ENCODE measurements around the gene CCDC188. TPM values are rescaled to one million over a fixed set of nuclear protein-coding genes. Genes with fewer than 3 reads are reported as not detected.

Gene CCDC188
- total and polyA plus RNA-seq, 2 of the 4 experiments (the other 2 are of a cell fraction), result 0.10 TPM; not detected in 1

DNA sequence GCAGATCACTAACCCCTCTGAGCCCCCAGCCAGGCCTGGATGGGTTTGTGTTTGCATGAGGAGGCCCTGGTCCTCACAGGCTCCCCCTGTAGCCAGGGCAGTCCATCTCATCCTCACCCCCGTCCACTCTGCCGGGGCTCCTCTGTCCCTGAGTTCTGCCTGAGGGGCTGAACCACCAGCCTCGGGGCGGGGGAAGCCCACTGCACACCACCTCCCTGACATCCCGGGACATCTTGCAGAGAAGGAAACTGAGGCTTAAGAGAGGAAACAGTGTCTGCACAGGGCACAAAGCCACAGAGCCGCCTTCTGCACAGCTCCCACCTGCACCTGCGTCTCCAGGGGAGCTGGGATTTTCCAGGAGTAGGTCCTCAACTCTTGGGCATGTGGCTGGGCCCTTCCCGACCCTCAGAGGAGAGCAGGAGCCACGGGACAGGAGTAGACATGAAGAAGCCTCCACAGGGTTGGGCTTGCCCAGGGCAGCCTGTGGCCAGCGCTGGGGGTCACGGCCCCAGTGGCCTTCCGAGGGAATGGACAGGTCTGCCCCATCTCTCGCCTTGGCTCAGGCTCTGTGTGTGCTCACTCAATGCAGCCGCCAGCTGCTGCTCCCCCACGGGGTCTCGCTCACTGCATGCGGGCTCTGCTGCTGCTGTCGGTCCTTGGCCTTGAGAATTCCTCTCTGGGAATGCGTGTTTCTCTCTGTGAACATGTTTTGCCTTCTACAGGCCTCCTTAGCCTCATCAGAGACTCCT is 45.4 kb upstream of the CCDC188 start:
- Histone ChIP-seq H3K4ac (ENCODE audit: low read depth, low read length) (no peak overlapping the region), H4K20me1 (ENCODE audit: insufficient read depth, low read length) (no peaks in the 10 kb centered on the region), H2AK9ac (replicated peaks; ENCODE audit: low read depth, low read length, poor library complexity) (no peak overlapping the region), H2AK5ac (ENCODE audit: low read depth, low read length) (no peak overlapping the region), H3K4me2 (ENCODE audit: low read depth, low read length) (no peak overlapping the region), H2BK15ac (ENCODE audit: low read depth, low read length) (no peak overlapping the region), H2AFZ (replicated peaks; ENCODE audit: low read length, poor library complexity) (no peak overlapping the region), H3K9me3 (ENCODE audit: control insufficient read depth, insufficient read depth, low read length) (no peaks in the 10 kb centered on the region), H4K5ac (ENCODE audit: low read depth, low read length) (no peak overlapping the region), H3K18ac (ENCODE audit: low read depth, low read length) (no peak overlapping the region), H2BK5ac (ENCODE audit: low read depth, low read length, poor library complexity, severe bottlenecking) (no peak overlapping the region), H3K79me1 (ENCODE audit: low read depth in 1 of 2, low read length in 2 of 2) (no peaks in the 10 kb centered on the region), H3K9me1 (ENCODE audit: insufficient read depth, low read length) (no peaks in the 10 kb centered on the region), H3K23ac (ENCODE audit: low read depth, low read length) (no peak overlapping the region), H4K91ac (ENCODE audit: insufficient read depth, low read depth, low read length) (no peak overlapping the region), H3K27me3 (ENCODE audit: control insufficient read depth, insufficient read depth, low read length) (peaks cover 52% of the 10 kb centered on the region), H3K14ac (replicated peaks; ENCODE audit: low read depth, low read length) (no peak overlapping the region), H3K4me1 (ENCODE audit: control insufficient read depth, insufficient read depth, low read length) (no peaks in the 10 kb centered on the region), H3K27ac (ENCODE audit: insufficient read depth, low read length) (no peak overlapping the region), H3K36me3 (ENCODE audit: control insufficient read depth, insufficient read depth, low read length) (no peaks in the 10 kb centered on the region), H3K4me3 (ENCODE audit: insufficient read depth, low read depth, low read length) (no peak overlapping the region), H4K8ac (ENCODE audit: low read depth in 2 of 2, low read length in 2 of 2) (no peak overlapping the region), H3K56ac (ENCODE audit: extremely low read depth, insufficient read depth, low read length) (no peak overlapping the region), H2BK120ac (ENCODE audit: low read depth, low read length) (no peak overlapping the region), H3K9ac (ENCODE audit: low read depth, low read length) (no peak overlapping the region), H2BK20ac (ENCODE audit: low read depth, low read length) (no peak overlapping the region)
- dilution Hi-C loops (cut with HindIII; ENCODE audit: low sequenced_read_pairs, unreplicated experiment), result no loop called here
- TF ChIP-seq BHLHE40 (IDR thresholded peaks at IDR 0.05; ENCODE audit: low read depth, low read length), result no peak
- no peak for TF ChIP-seq CHD1 (IDR thresholded peaks at IDR 0.05; ENCODE audit: low read depth, low read length)
- TF ChIP-seq, protein P1, sequence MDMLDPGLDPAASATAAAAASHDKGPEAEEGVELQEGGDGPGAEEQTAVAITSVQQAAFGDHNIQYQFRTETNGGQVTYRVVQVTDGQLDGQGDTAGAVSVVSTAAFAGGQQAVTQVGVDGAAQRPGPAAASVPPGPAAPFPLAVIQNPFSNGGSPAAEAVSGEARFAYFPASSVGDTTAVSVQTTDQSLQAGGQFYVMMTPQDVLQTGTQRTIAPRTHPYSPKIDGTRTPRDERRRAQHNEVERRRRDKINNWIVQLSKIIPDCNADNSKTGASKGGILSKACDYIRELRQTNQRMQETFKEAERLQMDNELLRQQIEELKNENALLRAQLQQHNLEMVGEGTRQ (IDR thresholded peaks at IDR 0.05; ENCODE audit: low read depth, low read length), result no peak
- TF ChIP-seq, protein P2, sequence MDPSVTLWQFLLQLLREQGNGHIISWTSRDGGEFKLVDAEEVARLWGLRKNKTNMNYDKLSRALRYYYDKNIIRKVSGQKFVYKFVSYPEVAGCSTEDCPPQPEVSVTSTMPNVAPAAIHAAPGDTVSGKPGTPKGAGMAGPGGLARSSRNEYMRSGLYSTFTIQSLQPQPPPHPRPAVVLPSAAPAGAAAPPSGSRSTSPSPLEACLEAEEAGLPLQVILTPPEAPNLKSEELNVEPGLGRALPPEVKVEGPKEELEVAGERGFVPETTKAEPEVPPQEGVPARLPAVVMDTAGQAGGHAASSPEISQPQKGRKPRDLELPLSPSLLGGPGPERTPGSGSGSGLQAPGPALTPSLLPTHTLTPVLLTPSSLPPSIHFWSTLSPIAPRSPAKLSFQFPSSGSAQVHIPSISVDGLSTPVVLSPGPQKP (IDR thresholded peaks at IDR 0.05; ENCODE audit: borderline replicate concordance, low read depth, low read length), result no peak
- no peak for TF ChIP-seq FOS (IDR thresholded peaks at IDR 0.05; ENCODE audit: low read depth, low read length)
- TF ChIP-seq, protein P3, sequence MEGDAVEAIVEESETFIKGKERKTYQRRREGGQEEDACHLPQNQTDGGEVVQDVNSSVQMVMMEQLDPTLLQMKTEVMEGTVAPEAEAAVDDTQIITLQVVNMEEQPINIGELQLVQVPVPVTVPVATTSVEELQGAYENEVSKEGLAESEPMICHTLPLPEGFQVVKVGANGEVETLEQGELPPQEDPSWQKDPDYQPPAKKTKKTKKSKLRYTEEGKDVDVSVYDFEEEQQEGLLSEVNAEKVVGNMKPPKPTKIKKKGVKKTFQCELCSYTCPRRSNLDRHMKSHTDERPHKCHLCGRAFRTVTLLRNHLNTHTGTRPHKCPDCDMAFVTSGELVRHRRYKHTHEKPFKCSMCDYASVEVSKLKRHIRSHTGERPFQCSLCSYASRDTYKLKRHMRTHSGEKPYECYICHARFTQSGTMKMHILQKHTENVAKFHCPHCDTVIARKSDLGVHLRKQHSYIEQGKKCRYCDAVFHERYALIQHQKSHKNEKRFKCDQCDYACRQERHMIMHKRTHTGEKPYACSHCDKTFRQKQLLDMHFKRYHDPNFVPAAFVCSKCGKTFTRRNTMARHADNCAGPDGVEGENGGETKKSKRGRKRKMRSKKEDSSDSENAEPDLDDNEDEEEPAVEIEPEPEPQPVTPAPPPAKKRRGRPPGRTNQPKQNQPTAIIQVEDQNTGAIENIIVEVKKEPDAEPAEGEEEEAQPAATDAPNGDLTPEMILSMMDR (conservative IDR thresholded peaks at IDR 0.05; ENCODE audit: low read depth, low read length), result no peak
- TF ChIP-seq RFX5 (IDR thresholded peaks at IDR 0.05; ENCODE audit: low read depth, low read length), result no peak
- 48% methylated on average over 12 of the region's 19 CpGs; no CpG with 5 or more reads in 1 of the 2 experiments for WGBS, 2 experiments (ENCODE audit: extremely low coverage in 2 of 2, insufficient read length in 1 of 2)
- ATAC-seq (ENCODE audit: low read depth) (no peak), DNase-seq (no peak)
- POLR2A ChIA-PET (ENCODE audit: unreplicated experiment), result no interaction called here
- in situ Hi-C loops (cut with MboI; ENCODE audit: low sequenced_read_pairs), result no loop called here
- BruUV-seq (replicated peaks), result no TSS peak
- CTCF ChIA-PET, result no interaction called here
- intact Hi-C loops (cut with micrococcal nuclease), result no loop called here
